ENCODE data around the gene RAB6B.

The RAB6B gene

GRCh38 chr3:133895208-133896001 lies at the start of gene RAB6B:
RAB6B (minus strand) TSS chr3:133895882; CDS start chr3:133895466, 416 bp downstream.
- no peak for TF ChIP-seq CTCF (IDR thresholded peaks at IDR 0.05; ENCODE audit: control extremely low read depth, extremely low read depth, low read depth, missing control alignments)
- POLR2A ChIA-PET = no interaction called here
- DNase-seq (ENCODE audit: extremely low spot score) = peak; percentile 50
- CTCF ChIA-PET = no interaction called here

GRCh38 chr3:133944641-133945380 lies 49.1 kb upstream of the RAB6B start:
- CTCF ChIA-PET = interaction anchor here (1.4 kb wide), 1 partner anchor 14 kb away, joined by 3 read pairs; no protein-coding TSS in a partner anchor
- no peak for DNase-seq (ENCODE audit: extremely low spot score)
- POLR2A ChIA-PET = no interaction called here
- TF ChIP-seq CTCF (IDR thresholded peaks at IDR 0.05; ENCODE audit: control extremely low read depth, extremely low read depth, low read depth, missing control alignments) = no peak

DNA sequence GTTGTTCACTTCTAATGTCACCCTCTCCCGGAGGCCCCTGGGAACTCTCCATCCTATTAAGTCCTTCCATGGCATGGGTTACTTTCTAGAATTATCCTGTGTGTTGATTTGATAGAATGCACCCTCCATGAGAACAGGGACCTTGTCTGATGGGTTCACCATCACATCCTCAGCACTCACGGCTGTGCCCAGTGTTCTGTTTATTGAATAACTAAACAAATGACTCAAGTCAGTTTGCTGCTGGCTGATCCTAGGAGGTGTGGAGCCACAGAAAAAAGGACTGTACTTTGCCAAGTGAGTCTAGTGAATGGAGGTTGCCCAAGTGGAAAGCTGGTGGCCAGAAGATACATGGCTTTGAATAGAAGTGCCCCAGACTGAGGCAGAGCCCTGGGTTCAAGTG lies 48.5 kb upstream of the RAB6B start:
- no peak for TF ChIP-seq CTCF (IDR thresholded peaks at IDR 0.05; ENCODE audit: control extremely low read depth, extremely low read depth, low read depth, missing control alignments)
- ChIA-PET CTCF (interaction anchor here (1.4 kb wide), 1 partner anchor 14 kb away, joined by 3 read pairs; no protein-coding TSS in a partner anchor), POLR2A (no interaction called here)
- no peak for DNase-seq (ENCODE audit: extremely low spot score)

- no peak for DNase-seq (ENCODE audit: extremely low spot score)
- CTCF ChIA-PET = interaction anchor here (1.5 kb wide), 1 partner anchor 268 kb away, joined by 3 read pairs; no protein-coding TSS in a partner anchor
- POLR2A ChIA-PET = no interaction called here
- TF ChIP-seq CTCF (IDR thresholded peaks at IDR 0.05; ENCODE audit: control extremely low read depth, extremely low read depth, low read depth, missing control alignments) = no peak
Observed at GRCh38 chr3:133943639-133944141, 48.0 kb upstream of the RAB6B start.

DNA sequence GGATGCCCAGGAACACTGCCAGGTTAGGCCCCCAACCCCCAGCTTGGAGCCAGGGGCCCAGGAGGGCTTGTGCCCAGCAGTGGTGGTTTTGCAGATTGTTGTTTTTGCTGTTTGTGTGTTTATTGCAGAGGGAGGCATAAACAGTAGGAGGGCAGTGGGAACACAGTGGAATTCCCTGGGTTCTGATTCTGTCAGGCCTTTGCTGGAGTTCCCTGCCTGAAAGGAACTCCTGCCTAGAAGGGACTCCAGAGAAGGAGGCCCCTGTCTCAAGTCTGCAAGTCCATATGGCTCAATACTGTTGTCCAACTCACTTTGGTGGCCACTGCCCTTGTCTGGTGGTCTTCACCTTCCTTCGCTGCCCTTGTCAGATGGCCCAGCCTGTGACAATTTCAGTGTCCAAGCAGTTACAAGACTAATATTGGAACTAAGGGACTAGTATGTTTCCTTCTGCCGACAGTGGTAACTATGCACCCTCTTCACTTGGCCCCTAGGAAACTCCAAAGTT lies 47.4 kb upstream of the RAB6B start:
- ChIA-PET POLR2A (no interaction called here), CTCF (interaction anchor here (1.5 kb wide), 1 partner anchor 269 kb away, joined by 3 read pairs; no protein-coding TSS in a partner anchor)
- TF ChIP-seq CTCF (IDR thresholded peaks at IDR 0.05; ENCODE audit: control extremely low read depth, extremely low read depth, low read depth, missing control alignments) = no peak
- no peak for DNase-seq (ENCODE audit: extremely low spot score)

GRCh38 chr3:133941415-133941821 lies 45.7 kb upstream of the RAB6B start:
- POLR2A ChIA-PET = no interaction called here
- CTCF ChIA-PET = no interaction called here

More at GRCh38 chr3:133941415-133941821, 45.7 kb upstream of the RAB6B start:
- no peak for TF ChIP-seq CTCF (IDR thresholded peaks at IDR 0.05; ENCODE audit: control extremely low read depth, extremely low read depth, low read depth, missing control alignments)
- DNase-seq (ENCODE audit: extremely low spot score) = no peak
